OCI-LY3 (cell line): ENCODE results near the gene OR4C6.
A peak's percentile ranks its signal among the peaks of the same experiment; 100 is the strongest.

ENCODE experiments used
- H2AFZ ChIP-seq: fragments of 200-600, 300-600 bp; shearing (Covaris generic); 2 replicates; pipeline ENCODE4 v1.6.0; 2014; ENCODE audit warnings: antibody characterized with exemption, low read depth, low read length
- H3K27ac ChIP-seq: fragments of 200-600, 300-600 bp; sonication (generic); 2 replicates; pipeline ENCODE4 v1.5.1; 2014; ENCODE audit warnings: mild to moderate bottlenecking, low read length, moderate library complexity, mixed read lengths
- H3K27me3 ChIP-seq: fragments of 200-600, 300-600 bp; sonication (generic); 2 replicates; pipeline ENCODE4 v1.6.1; 2014; ENCODE audit warnings: low read depth, low read length, mixed read lengths
- H3K36me3 ChIP-seq: fragments of 200-600, 300-600 bp; sonication (generic); replicated peaks from 2 replicates; pipeline ENCODE3; 2014; ENCODE audit warnings: low read depth, low read length, mixed read lengths
- H3K4me1 ChIP-seq: fragments of 300-600, 200-600 bp; sonication (generic); 2 replicates; pipeline ENCODE4 v1.6.1; 2014; ENCODE audit warnings: low read length, mixed read lengths
- H3K4me2 ChIP-seq: fragments of 200-600, 300-600 bp; sonication (generic); 2 replicates; pipeline ENCODE4 v1.6.1; 2014; ENCODE audit warnings: low read length, mixed read lengths
- H3K4me3 ChIP-seq: fragments of 300-600, 200-600 bp; sonication (generic); 2 replicates; pipeline ENCODE4 v1.5.1; 2014; ENCODE audit warnings: antibody characterized with exemption, mild to moderate bottlenecking, low read length, moderate library complexity
- H3K79me2 ChIP-seq: fragments of 300-600, 200-600 bp; shearing (Covaris generic); 2 replicates; pipeline ENCODE4 v1.6.1; 2014; ENCODE audit warnings: mild to moderate bottlenecking, low read length, mixed read lengths
- H3K9ac ChIP-seq: fragments of 300-600, 200-600 bp; shearing (Covaris generic); 2 replicates; pipeline ENCODE4 v1.6.0; 2014; ENCODE audit warnings: mild to moderate bottlenecking, low read length, moderate library complexity
- H3K9me3 ChIP-seq: fragments of 200-600, 300-600 bp; shearing (Covaris generic); 2 replicates; pipeline ENCODE4 v1.6.1; 2014; ENCODE audit warnings: low read length, mixed read lengths; ENCODE audit not compliant: insufficient read depth
- H4K20me1 ChIP-seq: fragments of 200-600, 300-600 bp; sonication (generic); 2 replicates; pipeline ENCODE4 v1.6.1; 2016; ENCODE audit warnings: low read length, mixed read lengths; ENCODE audit not compliant: insufficient read depth
- CTCF ChIP-seq: fragments of 200-600, 300-600 bp; sonication (generic); IDR thresholded peaks from 2 replicates; pipeline ENCODE4 v1.5.1; 2014; ENCODE audit warnings: antibody characterized with exemption, low read length, low read depth
- EZH2phosphoT487 ChIP-seq: fragments of 200-600 bp; shearing (Covaris generic); IDR thresholded peaks from 2 replicates; pipeline ENCODE4 v1.6.1; 2018; ENCODE audit warnings: antibody characterized with exemption, mixed run types, low read depth

OR4C6 gene

GRCh38 chr11:55652560-55652959 is 9.4 kb upstream of the OR4C6 start:
- Histone ChIP-seq H3K36me3 (peaks cover 4% of the 10 kb centered on the region), H3K4me3 (no peak overlapping the region)
- no peak for TF ChIP-seq EZH2phosphoT487
- TF ChIP-seq CTCF: no peak

GRCh38 chr11:55655096-55655495 is 6.9 kb upstream of the OR4C6 start:
- peaks cover 26% of the 10 kb centered on the region for H3K4me1 ChIP-seq
- TF ChIP-seq EZH2phosphoT487 (no peak), CTCF (no peak)
- H3K36me3 ChIP-seq: peaks cover 4% of the 10 kb centered on the region
- no peaks in the 10 kb centered on the region for H4K20me1 ChIP-seq
- no peak overlapping the region for H3K4me3 ChIP-seq
- no peaks in the 10 kb centered on the region for H3K79me2 ChIP-seq
- H2AFZ ChIP-seq: no peak overlapping the region
- 0 out of 2 replicates have a peak, but pooled peaks cover 5% of the 10 kb centered on the region for H3K27me3 ChIP-seq
- H3K27ac ChIP-seq: no peak overlapping the region
- H3K4me2 ChIP-seq: no peak overlapping the region
- no peaks in the 10 kb centered on the region for H3K9me3 ChIP-seq
- no peak overlapping the region for H3K9ac ChIP-seq

More at GRCh38 chr11:55652560-55652959, 9.4 kb upstream of the OR4C6 start:
- Histone ChIP-seq H3K9me3 (no peaks in the 10 kb centered on the region), H3K9ac (no peak overlapping the region), H3K27me3 (0 out of 2 replicates have a peak, but pooled peaks cover 5% of the 10 kb centered on the region), H3K4me1 (peaks cover 2% of the 10 kb centered on the region), H4K20me1 (no peaks in the 10 kb centered on the region), H3K27ac (no peak overlapping the region), H2AFZ (no peak overlapping the region), H3K4me2 (no peak overlapping the region), H3K79me2 (no peaks in the 10 kb centered on the region)

- H3K4me3 ChIP-seq: peak overlapping the region; percentile 40
- H3K27me3 ChIP-seq: 0 out of 2 replicates have a peak, but pooled peaks cover 5% of the 10 kb centered on the region
- H3K4me1 ChIP-seq: peaks cover 26% of the 10 kb centered on the region
- H3K79me2 ChIP-seq: no peaks in the 10 kb centered on the region
- H2AFZ ChIP-seq: no peak overlapping the region
- peaks cover 4% of the 10 kb centered on the region for H3K36me3 ChIP-seq
- H4K20me1 ChIP-seq: no peaks in the 10 kb centered on the region
- peak overlapping the region; percentile 53 for H3K27ac ChIP-seq
- no peaks in the 10 kb centered on the region for H3K9me3 ChIP-seq
- TF ChIP-seq CTCF (no peak), EZH2phosphoT487 (no peak)
- H3K9ac ChIP-seq: 0 out of 2 replicates have a peak overlapping the region, but pooled peaks have one; percentile 8
- peak overlapping the region; percentile 66 for H3K4me2 ChIP-seq
These were observed 3.9 kb upstream of the OR4C6 start for GRCh38 chr11:55658031-55658573.

GRCh38 chr11:55658608-55659007 is 3.4 kb upstream of the OR4C6 start:
- peaks cover 26% of the 10 kb centered on the region for H3K4me1 ChIP-seq
- H3K79me2 ChIP-seq: no peaks in the 10 kb centered on the region
- peak overlapping the region; percentile 66 for H3K4me2 ChIP-seq
- no peaks in the 10 kb centered on the region for H3K9me3 ChIP-seq
- peak overlapping the region; percentile 53 for H3K27ac ChIP-seq
- 0 out of 2 replicates have a peak overlapping the region, but pooled peaks have one; percentile 8 for H3K9ac ChIP-seq
- peaks cover 4% of the 10 kb centered on the region for H3K36me3 ChIP-seq
- TF ChIP-seq CTCF (no peak), EZH2phosphoT487 (no peak)
- H2AFZ ChIP-seq: no peak overlapping the region
- H3K27me3 ChIP-seq: 0 out of 2 replicates have a peak, but pooled peaks cover 5% of the 10 kb centered on the region
- H4K20me1 ChIP-seq: no peaks in the 10 kb centered on the region
- H3K4me3 ChIP-seq: peak overlapping the region; percentile 40
